Activated CD8-positive, alpha-beta T cell treated with anti-CD3 and anti-CD28 coated beads for 36 hours (primary cell): ENCODE data around the gene VPS37C. TPM values are rescaled to one million over a fixed set of nuclear protein-coding genes. Genes with fewer than 3 reads are reported as not detected.

Experiments
- ATAC-seq: fragments of 200-7000 bp; cut with Tn5 transposase; one replicate; pipeline ENCODE4 v1.10.0; 2021; ENCODE audit warnings: mild to moderate bottlenecking, moderate library complexity
- CTCF ChIA-PET: fragments of 350-600 bp; sonication (Branson Sonifier 250); formaldehyde crosslinking; loops from one replicate; lab custom pipeline; 2021; ENCODE audit warnings: antibody characterized with exemption; lab: Charles Lee
- POLR2A ChIA-PET: fragments of 350-600 bp; sonication (Branson Sonifier 250); formaldehyde crosslinking; loops from one replicate; lab custom pipeline; 2021; ENCODE audit warnings: antibody characterized with exemption; lab: Charles Lee
- DNase-seq: peaks from one replicate; pipeline ENCODE4 v3.0.0-alpha.2; 2020
- H3K27ac Mint-ChIP-seq: one replicate; pipeline ENCODE4 v1.8.0; 2021; ENCODE audit warnings: mild to moderate bottlenecking, mixed read lengths
- H3K27me3 Mint-ChIP-seq: one replicate; pipeline ENCODE4 v1.8.0; 2021; ENCODE audit warnings: mixed read lengths
- H3K36me3 Mint-ChIP-seq: one replicate; pipeline ENCODE4 v1.8.0; 2021; ENCODE audit warnings: low read depth, mixed read lengths
- H3K4me1 Mint-ChIP-seq: one replicate; pipeline ENCODE4 v1.8.0; 2021; ENCODE audit warnings: low read depth, mixed read lengths
- H3K4me3 Mint-ChIP-seq: one replicate; pipeline ENCODE4 v1.8.0; 2021; ENCODE audit warnings: mild to moderate bottlenecking, moderate library complexity, mixed read lengths
- H3K9me3 Mint-ChIP-seq: one replicate; pipeline ENCODE4 v1.8.0; 2021; ENCODE audit warnings: mixed read lengths
- CTCF ChIP-seq: fragments of 200-600 bp; IDR thresholded peaks from one replicate; pipeline ENCODE4 v1.8.0; 2022; ENCODE audit warnings: antibody characterized with exemption, mild to moderate bottlenecking
- intact Hi-C: fragments of 100-400 bp; cut with micrococcal nuclease; formaldehyde crosslinking; loops from one replicate; pipeline ENCODE4 v1.10.0; 2022
- total RNA-seq, 2 experiments: library from RNA; stranded (reverse); gene quantifications; one replicate each; pipeline ENCODE4 v1.2.3, GENCODE V29; 2021

The VPS37C gene
- total RNA-seq, 2 experiments from 2014 or later = 6.6 to 7.2 TPM

- Mint-ChIP-seq H3K27me3 (peaks cover 8% of the 10 kb centered on the region), H3K4me3 (no peak overlapping the region), H3K4me1 (no peaks in the 10 kb centered on the region), H3K36me3 (no peaks in the 10 kb centered on the region), H3K27ac (no peak overlapping the region), H3K9me3 (no peaks in the 10 kb centered on the region)
- no peak for DNase-seq
- ATAC-seq = no peak
- no peak for TF ChIP-seq CTCF
- ChIA-PET CTCF (interaction anchor here (0.9 kb wide), 1 partner anchor 14 kb away, joined by 4 read pairs; no protein-coding TSS in a partner anchor), POLR2A (no interaction called here)
- intact Hi-C loops = no loop called here
Observed at GRCh38 chr11:61201476-61201875, 40.2 kb upstream of the VPS37C start.

GRCh38 chr11:61198948-61199523 is 37.8 kb upstream of the VPS37C start:
- no peak for ATAC-seq
- peaks cover 16% of the 10 kb centered on the region for H3K27me3 Mint-ChIP-seq
- intact Hi-C loops = no loop called here
- no peak for TF ChIP-seq CTCF
- no peak for DNase-seq
- POLR2A ChIA-PET = no interaction called here
- H3K4me3 Mint-ChIP-seq = no peak overlapping the region
- H3K4me1 Mint-ChIP-seq = no peaks in the 10 kb centered on the region
- no peak overlapping the region for H3K27ac Mint-ChIP-seq
- no peaks in the 10 kb centered on the region for H3K36me3 Mint-ChIP-seq
- CTCF ChIA-PET = interaction anchor here (2.8 kb wide), 1 partner anchor 12 kb away, joined by 9 read pairs; no protein-coding TSS in a partner anchor
- H3K9me3 Mint-ChIP-seq = no peaks in the 10 kb centered on the region

GRCh38 chr11:61198361-61198760 is 37.1 kb upstream of the VPS37C start:
- H3K36me3 Mint-ChIP-seq = no peaks in the 10 kb centered on the region
- H3K9me3 Mint-ChIP-seq = no peaks in the 10 kb centered on the region
- H3K4me3 Mint-ChIP-seq = no peak overlapping the region
- POLR2A ChIA-PET = no interaction called here
- ATAC-seq = no peak
- no peaks in the 10 kb centered on the region for H3K4me1 Mint-ChIP-seq
- CTCF ChIA-PET = interaction anchor here (2.8 kb wide), 1 partner anchor 11 kb away, joined by 9 read pairs; no protein-coding TSS in a partner anchor
- DNase-seq = no peak
- no peak overlapping the region for H3K27ac Mint-ChIP-seq
- intact Hi-C loops = no loop called here
- TF ChIP-seq CTCF = no peak
- peaks cover 14% of the 10 kb centered on the region for H3K27me3 Mint-ChIP-seq

GRCh38 chr11:61195719-61196118 is 34.5 kb upstream of the VPS37C start:
- DNase-seq (no peak), ATAC-seq (no peak)
- intact Hi-C loops = no loop called here
- Mint-ChIP-seq H3K36me3 (no peaks in the 10 kb centered on the region), H3K27me3 (peaks cover 8% of the 10 kb centered on the region), H3K4me1 (no peaks in the 10 kb centered on the region), H3K27ac (no peak overlapping the region), H3K4me3 (no peak overlapping the region), H3K9me3 (no peaks in the 10 kb centered on the region)
- no peak for TF ChIP-seq CTCF
- ChIA-PET CTCF (interaction anchor here (1.0 to 1.8 kb wide), 3 partner anchors 9 to 297 kb away, joined by 4 to 5 read pairs (median 5); no protein-coding TSS in a partner anchor), POLR2A (interaction anchor here (0.9 kb wide), 1 partner anchor 165 kb away, joined by 3 read pairs; no protein-coding TSS in a partner anchor)

GRCh38 chr11:61194981-61195695 is 33.9 kb upstream of the VPS37C start:
- intact Hi-C loops = no loop called here
- TF ChIP-seq CTCF = no peak
- no peaks in the 10 kb centered on the region for H3K9me3 Mint-ChIP-seq
- H3K4me3 Mint-ChIP-seq = no peak overlapping the region
- DNase-seq = no peak
- ChIA-PET POLR2A (no interaction called here), CTCF (interaction anchor here (0.5 to 1.8 kb wide), 3 partner anchors 59 to 418 kb away, joined by 3 to 5 read pairs (median 4); no protein-coding TSS in a partner anchor)
- no peaks in the 10 kb centered on the region for H3K4me1 Mint-ChIP-seq
- no peak overlapping the region for H3K27ac Mint-ChIP-seq
- H3K36me3 Mint-ChIP-seq = no peaks in the 10 kb centered on the region
- no peak for ATAC-seq
- H3K27me3 Mint-ChIP-seq = peaks cover 8% of the 10 kb centered on the region
